K562 (cell line): Measurements from ENCODE around the gene IL17RA. TPM values are rescaled to one million over a fixed set of nuclear protein-coding genes. Genes with fewer than 3 reads are reported as not detected.

ENCODE experiments used
- CREB5 ChIP-seq: fragments of 250-450 bp; sonication (Bioruptor Pico); IDR thresholded peaks from 2 replicates; pipeline ENCODE4 v1.5.0; 2020; ENCODE audit warnings: mild to moderate bottlenecking
- CTCF ChIP-seq, 3 experiments: IDR thresholded peaks in 2 of 3; conservative IDR thresholded peaks in 1 of 3; 2 replicates each; pipeline ENCODE4 v1.5.1; 2011 to 2012; ENCODE audit warnings: low read length in 3 of 3, mild to moderate bottlenecking in 3 of 3, control low read depth in 2 of 3, improper control_type of control experiment in 1 of 3, inconsistent platforms in 1 of 3, low read depth in 1 of 3, mixed read lengths in 1 of 3, moderate library complexity in 1 of 3; ENCODE audit not compliant: insufficient read depth in 2 of 3
- DPF2 ChIP-seq: fragments of 450-650 bp; IDR thresholded peaks from 2 replicates; pipeline ENCODE4 v1.6.1; 2016
- HDAC2 ChIP-seq: fragments of 450-650 bp; IDR thresholded peaks from 2 replicates; pipeline ENCODE4 v1.6.1; 2016; ENCODE audit warnings: mild to moderate bottlenecking
- ID3 ChIP-seq, 2 experiments: fragments of 250-450 bp in 1 of 2; fragments of 450-650 bp in 1 of 2; sonication (Bioruptor Pico) in 1 of 2; IDR thresholded peaks; 2 replicates each; pipeline versions ENCODE4 v1.6.1 to v1.8.0; 2016 to 2021; ENCODE audit warnings: mild to moderate bottlenecking in 2 of 2, moderate library complexity in 2 of 2, missing compliant biosample characterization in 1 of 2, missing genetic modification characterization in 1 of 2
- LEF1 ChIP-seq: fragments of 450-650 bp; IDR thresholded peaks from 2 replicates; pipeline ENCODE4 v1.6.1; 2016; ENCODE audit warnings: mild to moderate bottlenecking
- PRPF4 ChIP-seq: fragments of 200-400 bp; formaldehyde crosslinking; IDR thresholded peaks from one replicate; pipeline ENCODE4 v1.6.1; 2017; ENCODE audit warnings: low read length, low read depth, mild to moderate bottlenecking; ENCODE audit not compliant: insufficient read depth, poor library complexity, severe bottlenecking
- RUNX1 ChIP-seq: sonication (generic); IDR thresholded peaks from 2 replicates; pipeline ENCODE4 v1.6.1; 2016; ENCODE audit warnings: antibody characterized with exemption, low read depth
- SETDB1 ChIP-seq: IDR thresholded peaks from one replicate; pipeline ENCODE4 v1.6.1; 2012; ENCODE audit warnings: low read length, control low read depth, inconsistent platforms
- TRIM25 ChIP-seq: fragments of 450-650 bp; IDR thresholded peaks from 2 replicates; pipeline ENCODE4 v1.7.0; 2016; ENCODE audit warnings: borderline replicate concordance
- USF2 ChIP-seq: sonication (generic); formaldehyde crosslinking; IDR thresholded peaks from 2 replicates; pipeline ENCODE4 v1.5.0; 2020; ENCODE audit warnings: missing genetic modification reagents
- ZNF263 ChIP-seq: sonication (generic); formaldehyde crosslinking; IDR thresholded peaks from 2 replicates; pipeline ENCODE4 v1.8.0; 2022; ENCODE audit warnings: mild to moderate bottlenecking, missing genetic modification reagents, borderline replicate concordance
- ZNF282 ChIP-seq: sonication (generic); formaldehyde crosslinking; IDR thresholded peaks from 2 replicates; pipeline ENCODE4 v1.8.1; 2023; ENCODE audit warnings: missing genetic modification reagents
- ZNF384 ChIP-seq: IDR thresholded peaks from 2 replicates; pipeline ENCODE4 v1.6.1; 2012; ENCODE audit warnings: low read depth, low read length, improper control_type of control experiment
- ZNF436 ChIP-seq: fragments of 250-450, 450-650 bp; sonication (Bioruptor Pico); formaldehyde crosslinking; IDR thresholded peaks from 2 replicates; pipeline ENCODE4 v1.7.0; 2020; ENCODE audit warnings: mild to moderate bottlenecking
- polyA plus RNA-seq, 8 experiments: library from polyadenylated mRNA; depleted of rRNA in 4 of 8; stranded (reverse) in 5 of 8; unstranded in 3 of 8; fragments of >200 nt; fragmentation: Nextera tagmentation in 2 of 8; fragmentation: Illumina TruSeq in 1 of 8; extraction: Ambion mirVana in 2 of 8; extraction: Trizol in 1 of 8; gene quantifications; 2 replicates each; pipeline versions ENCODE4 v1.2.1 to v1.2.3, GENCODE V29; 2011 to 2014; ENCODE audit warnings: inconsistent platforms in 1 of 8, missing spikeins in 1 of 8
- total RNA-seq, 7 experiments: library from RNA; depleted of rRNA in 6 of 7; stranded (reverse); fragments of >200 nt in 6 of 7; fragmentation: Illumina TruSeq in 2 of 7; extraction: Trizol in 2 of 7; gene quantifications; 2 replicates each; pipeline versions ENCODE4 v1.2.1 to v1.2.3, GENCODE V29; 2011 to 2021; ENCODE audit warnings: low replicate concordance in 1 of 7
- TF ChIP-seq, protein P1 (sequence below): fragments of 450-650 bp; IDR thresholded peaks from 2 replicates; pipeline ENCODE4 v1.6.1; 2016
- TF ChIP-seq, protein P2 (sequence below), 2 experiments: fragments of 450-650 bp; IDR thresholded peaks; 2 replicates each; pipeline ENCODE4 v1.6.1; 2016

IL17RA gene
- total and polyA plus RNA-seq, 9 of the 15 experiments (the other 6 are each of a cell fraction or from before 2014, with no cell fraction given): 0.17 to 11.8 (median 3.7) TPM

- TF ChIP-seq ID3 (CRISPR knock-in tag; IDR thresholded peaks at IDR 0.05): no peak
- no peak for TF ChIP-seq ID3 (tag; IDR thresholded peaks at IDR 0.05)
- no peak for TF ChIP-seq ZNF282 (CRISPR knock-in tag)
- no peak for TF ChIP-seq RUNX1
- TF ChIP-seq PRPF4: no peak
- TF ChIP-seq LEF1: 0 out of 2 replicates have a peak, but pooled peaks have one; percentile 34
- TF ChIP-seq, protein P1, sequence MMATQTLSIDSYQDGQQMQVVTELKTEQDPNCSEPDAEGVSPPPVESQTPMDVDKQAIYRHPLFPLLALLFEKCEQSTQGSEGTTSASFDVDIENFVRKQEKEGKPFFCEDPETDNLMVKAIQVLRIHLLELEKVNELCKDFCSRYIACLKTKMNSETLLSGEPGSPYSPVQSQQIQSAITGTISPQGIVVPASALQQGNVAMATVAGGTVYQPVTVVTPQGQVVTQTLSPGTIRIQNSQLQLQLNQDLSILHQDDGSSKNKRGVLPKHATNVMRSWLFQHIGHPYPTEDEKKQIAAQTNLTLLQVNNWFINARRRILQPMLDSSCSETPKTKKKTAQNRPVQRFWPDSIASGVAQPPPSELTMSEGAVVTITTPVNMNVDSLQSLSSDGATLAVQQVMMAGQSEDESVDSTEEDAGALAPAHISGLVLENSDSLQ: peak; percentile 85
- TF ChIP-seq ZNF384: peak; percentile 45; the same call in 1 of the 2 replicates
- TF ChIP-seq SETDB1: no peak
- no peak for TF ChIP-seq USF2
- peak; percentile 57 for TF ChIP-seq DPF2
- no peak for TF ChIP-seq CREB5 (CRISPR knock-in tag)
- no peak for TF ChIP-seq TRIM25
- TF ChIP-seq CTCF (IDR thresholded peaks at IDR 0.05 in 2 of 3, conservative IDR thresholded peaks at IDR 0.05 in 1 of 3; ENCODE audit: insufficient read depth in 2 of 3, low read depth in 1 of 3, low read length in 3 of 3): peak in 1 of 3 experiments; percentile 33; a peak in 2 of 6 replicates
- no peak for TF ChIP-seq ZNF436 (CRISPR knock-in tag)
- no peak for TF ChIP-seq ZNF263 (CRISPR knock-in tag)
- TF ChIP-seq, protein P2, sequence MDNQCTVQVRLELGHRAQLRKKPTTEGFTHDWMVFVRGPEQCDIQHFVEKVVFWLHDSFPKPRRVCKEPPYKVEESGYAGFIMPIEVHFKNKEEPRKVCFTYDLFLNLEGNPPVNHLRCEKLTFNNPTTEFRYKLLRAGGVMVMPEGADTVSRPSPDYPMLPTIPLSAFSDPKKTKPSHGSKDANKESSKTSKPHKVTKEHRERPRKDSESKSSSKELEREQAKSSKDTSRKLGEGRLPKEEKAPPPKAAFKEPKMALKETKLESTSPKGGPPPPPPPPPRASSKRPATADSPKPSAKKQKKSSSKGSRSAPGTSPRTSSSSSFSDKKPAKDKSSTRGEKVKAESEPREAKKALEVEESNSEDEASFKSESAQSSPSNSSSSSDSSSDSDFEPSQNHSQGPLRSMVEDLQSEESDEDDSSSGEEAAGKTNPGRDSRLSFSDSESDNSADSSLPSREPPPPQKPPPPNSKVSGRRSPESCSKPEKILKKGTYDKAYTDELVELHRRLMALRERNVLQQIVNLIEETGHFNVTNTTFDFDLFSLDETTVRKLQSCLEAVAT (IDR thresholded peaks at IDR 0.05): peak in 1 of 2 experiments; percentile 82; a peak in 1 of 4 replicates
- TF ChIP-seq HDAC2: 0 out of 2 replicates have a peak, but pooled peaks have one; percentile 51
Measured at GRCh38 chr22:17155941-17156340, 71.1 kb downstream of the IL17RA start (continued).
